Activated CD8-positive, alpha-beta memory T cell treated with anti-CD3 and anti-CD28 coated beads for 24 hours (primary cell): ENCODE data around the gene BACH2.

ENCODE experiments used
- DNase-seq: peaks from one replicate; pipeline ENCODE4 v3.0.0-alpha.2; 2020

Gene BACH2

GRCh38 chr6:90020746-90021145, 275.9 kb downstream of the BACH2 start:
- DNase-seq: no peak

GRCh38 chr6:90019216-90019615, 277.4 kb downstream of the BACH2 start:
- no peak for DNase-seq

GRCh38 chr6:90015883-90016282, 280.8 kb downstream of the BACH2 start:
- no peak for DNase-seq

GRCh38 chr6:90008908-90009501, 287.6 kb downstream of the BACH2 start:
- DNase-seq: no peak

GRCh38 chr6:90008189-90008907, 288.3 kb downstream of the BACH2 start:
- DNase-seq: no peak

- DNase-seq: no peak
Measured at GRCh38 chr6:90005048-90005827, 291.4 kb downstream of the BACH2 start.

GRCh38 chr6:90004511-90004910, 292.1 kb downstream of the BACH2 start:
- no peak for DNase-seq

- DNase-seq: no peak
Measured at GRCh38 chr6:90003941-90004340, 292.7 kb downstream of the BACH2 start.

- no peak for DNase-seq
Measured at GRCh38 chr6:90003069-90003795, 293.4 kb downstream of the BACH2 start.

GRCh38 chr6:90000864-90001731, 295.5 kb downstream of the BACH2 start:
- DNase-seq: no peak

- no peak for DNase-seq
Measured at GRCh38 chr6:89999945-90000825, 296.5 kb downstream of the BACH2 start.

GRCh38 chr6:89999154-89999553, 297.5 kb downstream of the BACH2 start:
- DNase-seq: no peak

- DNase-seq: no peak
Measured at GRCh38 chr6:89997456-89998445, 298.9 kb downstream of the BACH2 start.

- DNase-seq: no peak
Measured at GRCh38 chr6:89993411-89993810, 303.2 kb downstream of the BACH2 start.

- no peak for DNase-seq
Measured at GRCh38 chr6:89992818-89993217, 303.8 kb downstream of the BACH2 start.

GRCh38 chr6:89989742-89990141, 306.9 kb downstream of the BACH2 start:
- DNase-seq: no peak

GRCh38 chr6:89987830-89988229, 308.8 kb downstream of the BACH2 start:
- no peak for DNase-seq

GRCh38 chr6:89987140-89987539, 309.5 kb downstream of the BACH2 start:
- no peak for DNase-seq

GRCh38 chr6:89986650-89987074, 310.0 kb downstream of the BACH2 start:
- no peak for DNase-seq
